GM12878 (cell line): ENCODE results near the gene SLC25A41. TPM values are rescaled to one million over a fixed set of nuclear protein-coding genes. Genes with fewer than 3 reads are reported as not detected.
A peak's percentile ranks its signal among the peaks of the same experiment; 100 is the strongest.

Source experiments
- BACH1 ChIP-seq: fragments of 450-650 bp; IDR thresholded peaks from 2 replicates; pipeline ENCODE4 v1.6.1; 2017; ENCODE audit warnings: mild to moderate bottlenecking, borderline replicate concordance
- BCL3 ChIP-seq: IDR thresholded peaks from 2 replicates; pipeline ENCODE4 v1.6.1; 2011; ENCODE audit warnings: borderline replicate concordance, low read depth, mild to moderate bottlenecking, moderate library complexity, low read length; ENCODE audit not compliant: insufficient read depth, poor library complexity, severe bottlenecking
- BMI1 ChIP-seq: fragments of 450-650 bp; IDR thresholded peaks from 2 replicates; pipeline ENCODE4 v1.6.1; 2016; ENCODE audit warnings: mild to moderate bottlenecking, moderate library complexity, borderline replicate concordance
- BRCA1 ChIP-seq: IDR thresholded peaks from 2 replicates; pipeline ENCODE4 v1.6.1; 2011; ENCODE audit warnings: low read depth, low read length, improper control_type of control experiment
- CREM ChIP-seq: IDR thresholded peaks from 2 replicates; pipeline ENCODE4 v1.6.1; 2014; ENCODE audit warnings: antibody characterized with exemption, low read depth
- ESRRA ChIP-seq: IDR thresholded peaks from 2 replicates; pipeline ENCODE4 v1.6.1; 2012; ENCODE audit warnings: mild to moderate bottlenecking, low read length, improper control_type of control experiment
- FOXK2 ChIP-seq: fragments of 450-650 bp; IDR thresholded peaks from 2 replicates; pipeline ENCODE4 v1.6.1; 2017; ENCODE audit warnings: mild to moderate bottlenecking, moderate library complexity
- FOXM1 ChIP-seq: IDR thresholded peaks from 2 replicates; pipeline ENCODE4 v1.6.1; 2012; ENCODE audit warnings: low read depth, mild to moderate bottlenecking, inconsistent platforms, low read length, moderate library complexity
- GABPA ChIP-seq: IDR thresholded peaks from 2 replicates; pipeline ENCODE4 v1.6.1; 2014; ENCODE audit warnings: antibody characterized with exemption, low read depth, mild to moderate bottlenecking, inconsistent platforms
- GATAD2B ChIP-seq: fragments of 450-650 bp; conservative IDR thresholded peaks from 2 replicates; pipeline ENCODE4 v1.6.1; 2017; ENCODE audit warnings: low read depth, mild to moderate bottlenecking, moderate library complexity
- HCFC1 ChIP-seq: fragments of 150-350 bp; IDR thresholded peaks from 2 replicates; pipeline ENCODE4 v1.6.1; 2014; ENCODE audit warnings: low read length
- HDAC2 ChIP-seq: fragments of 200-600 bp; sonication (generic); IDR thresholded peaks from 2 replicates; pipeline ENCODE4 v1.6.1; 2017
- HDAC6 ChIP-seq: fragments of 200-600 bp; sonication (generic); IDR thresholded peaks from one replicate; pipeline ENCODE4 v1.8.0; 2017; ENCODE audit warnings: antibody characterized with exemption; ENCODE audit not compliant: unreplicated experiment
- HDGF ChIP-seq: fragments of 450-650 bp; IDR thresholded peaks from 2 replicates; pipeline ENCODE4 v1.6.1; 2016; ENCODE audit warnings: antibody characterized with exemption
- IKZF1 ChIP-seq: fragments of 450-650 bp; conservative IDR thresholded peaks from 2 replicates; pipeline ENCODE4 v1.6.1; 2017; ENCODE audit warnings: antibody characterized with exemption, mild to moderate bottlenecking
- JUND ChIP-seq: IDR thresholded peaks from 2 replicates; pipeline ENCODE4 v1.6.1; 2012; ENCODE audit warnings: low read depth, mild to moderate bottlenecking, low read length, improper control_type of control experiment, moderate library complexity
- NR2C1 ChIP-seq: fragments of 450-650 bp; IDR thresholded peaks from 2 replicates; pipeline ENCODE4 v1.6.1; 2017; ENCODE audit warnings: antibody characterized with exemption, mild to moderate bottlenecking, moderate library complexity
- NR2F1 ChIP-seq: fragments of 450-650 bp; conservative IDR thresholded peaks from 2 replicates; pipeline ENCODE4 v1.6.1; 2017; ENCODE audit warnings: mild to moderate bottlenecking
- PAX5 ChIP-seq: IDR thresholded peaks from 2 replicates; pipeline ENCODE4 v1.6.1; 2011; ENCODE audit warnings: low read depth, low read length, borderline replicate concordance
- PML ChIP-seq: IDR thresholded peaks from 2 replicates; pipeline ENCODE4 v1.6.1; 2012; ENCODE audit warnings: low read length, inconsistent platforms
- POLR2AphosphoS2 ChIP-seq: IDR thresholded peaks from 2 replicates; pipeline ENCODE4 v1.6.1; 2011; ENCODE audit warnings: low read depth, mild to moderate bottlenecking, low read length, improper control_type of control experiment, moderate library complexity
- POLR2AphosphoS5 ChIP-seq: IDR thresholded peaks from 2 replicates; pipeline ENCODE4 v1.6.1; 2011; ENCODE audit warnings: mild to moderate bottlenecking, low read length, inconsistent platforms
- RELB ChIP-seq: fragments of 450-650 bp; IDR thresholded peaks from 2 replicates; pipeline ENCODE4 v1.6.1; 2017; ENCODE audit warnings: low read depth, mild to moderate bottlenecking, moderate library complexity
- SMARCA5 ChIP-seq: fragments of 450-650 bp; IDR thresholded peaks from 2 replicates; pipeline ENCODE4 v1.6.1; 2017; ENCODE audit warnings: mild to moderate bottlenecking
- SP1 ChIP-seq: IDR thresholded peaks from one replicate; pipeline ENCODE4 v1.6.1; 2011; ENCODE audit warnings: low read depth, low read length
- STAT3 ChIP-seq: IDR thresholded peaks from 2 replicates; pipeline ENCODE4 v1.6.1; 2011; ENCODE audit warnings: low read depth, low read length, improper control_type of control experiment
- TBL1XR1 ChIP-seq: IDR thresholded peaks from 2 replicates; pipeline ENCODE4 v1.6.1; 2012; ENCODE audit warnings: low read depth, low read length, improper control_type of control experiment
- ZNF217 ChIP-seq: fragments of 450-650 bp; IDR thresholded peaks from 2 replicates; pipeline ENCODE4 v1.6.1; 2017; ENCODE audit warnings: antibody characterized with exemption, mild to moderate bottlenecking
- ZNF274 ChIP-seq: IDR thresholded peaks from one replicate; pipeline ENCODE4 v1.8.0; 2011; ENCODE audit not compliant: insufficient read length, insufficient read depth
- ZNF384 ChIP-seq: IDR thresholded peaks from 2 replicates; pipeline ENCODE4 v1.6.1; 2012; ENCODE audit warnings: low read depth, mild to moderate bottlenecking, low read length, improper control_type of control experiment, borderline replicate concordance
- ZZZ3 ChIP-seq: IDR thresholded peaks from 2 replicates; pipeline ENCODE4 v1.6.1; 2011; ENCODE audit warnings: low read depth; ENCODE audit not compliant: control insufficient read depth, insufficient read length
- polyA plus RNA-seq, 11 experiments: library from polyadenylated mRNA; depleted of rRNA in 4 of 11; unstranded in 6 of 11; stranded (reverse) in 5 of 11; fragments of >200 nt; fragmentation: Nextera tagmentation in 4 of 11; fragmentation: Illumina TruSeq in 1 of 11; extraction: Ambion mirVana in 4 of 11; extraction: Trizol in 1 of 11; gene quantifications; 1 replicate in 1 of 11; 2 replicates in 10 of 11; pipeline versions ENCODE4 v1.2.1 to v1.2.3, GENCODE V29; 2011 to 2016; ENCODE audit warnings: inconsistent platforms in 2 of 11, missing spikeins in 2 of 11, low read depth in 1 of 11
- total RNA-seq, 4 experiments: library from RNA; depleted of rRNA in 3 of 4; stranded (reverse); fragments of >200 nt in 3 of 4; fragmentation: Illumina TruSeq in 1 of 4; extraction: Trizol in 1 of 4; gene quantifications; 2 replicates each; pipeline versions ENCODE4 v1.2.1 to v1.2.3, GENCODE V29; 2013 to 2021
- TF ChIP-seq, protein P1 (sequence below): IDR thresholded peaks from 2 replicates; pipeline ENCODE4 v1.6.1; 2012; ENCODE audit warnings: low read depth, low read length, improper control_type of control experiment

The SLC25A41 gene
- total and polyA plus RNA-seq, 10 of the 15 experiments (the other 5 are each of a cell fraction or from before 2014, with no cell fraction given): 0.23 to 1.2 (median 0.43) TPM; not detected in 2

- TF ChIP-seq RELB: no peak
- TF ChIP-seq ZZZ3: no peak
- TF ChIP-seq POLR2AphosphoS2: no peak; the same call in 1 of the 2 replicates
- TF ChIP-seq JUND: no peak
- TF ChIP-seq IKZF1: no peak
- TF ChIP-seq HDAC2: no peak
- TF ChIP-seq FOXK2: no peak
- TF ChIP-seq POLR2AphosphoS5: no peak
- 0 out of 2 replicates have a peak, but pooled peaks have one; percentile 11 for TF ChIP-seq CREM
- TF ChIP-seq PAX5: no peak
- TF ChIP-seq HDGF: no peak
- no peak for TF ChIP-seq ZNF217
- no peak for TF ChIP-seq NR2C1
- TF ChIP-seq BMI1: no peak
- TF ChIP-seq STAT3: no peak
- TF ChIP-seq BCL3: no peak
- TF ChIP-seq HDAC6: no peak
- no peak for TF ChIP-seq ESRRA
- TF ChIP-seq GABPA: no peak
- no peak for TF ChIP-seq BRCA1
- peak; percentile 52; the same call in 1 of the 2 replicates for TF ChIP-seq NR2F1
- TF ChIP-seq GATAD2B: peak; percentile 71; the same call in 1 of the 2 replicates
- no peak for TF ChIP-seq TBL1XR1
- no peak for TF ChIP-seq PML
- TF ChIP-seq HCFC1: no peak
- no peak for TF ChIP-seq ZNF274
- TF ChIP-seq SP1: no peak
- TF ChIP-seq, protein P1, sequence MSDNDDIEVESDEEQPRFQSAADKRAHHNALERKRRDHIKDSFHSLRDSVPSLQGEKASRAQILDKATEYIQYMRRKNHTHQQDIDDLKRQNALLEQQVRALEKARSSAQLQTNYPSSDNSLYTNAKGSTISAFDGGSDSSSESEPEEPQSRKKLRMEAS: no peak
- 0 out of 2 replicates have a peak, but pooled peaks have one; percentile 8 for TF ChIP-seq SMARCA5
- no peak for TF ChIP-seq ZNF384
- TF ChIP-seq BACH1: peak; percentile 53; the same call in 1 of the 2 replicates
- TF ChIP-seq FOXM1: no peak
These were observed 25.9 kb upstream of the SLC25A41 start, which contains the start of gene SLC25A23 (continued) for GRCh38 chr19:6459262-6460098.
